GM23248 (cell line): ENCODE results near the gene APOOL. TPM values are rescaled to one million over a fixed set of nuclear protein-coding genes. Genes with fewer than 3 reads are reported as not detected.

Experiments
- DNase-seq: peaks from one replicate; pipeline ENCODE4 v3.0.0-alpha.2; 2015
- H2AFZ ChIP-seq: fragments of 200-600 bp; sonication (generic); 2 replicates; pipeline ENCODE4 v1.6.1; 2016; ENCODE audit warnings: antibody characterized with exemption
- H3F3A ChIP-seq: fragments of 200-600 bp; sonication (generic); 2 replicates; pipeline ENCODE4 v1.6.1; 2016; ENCODE audit warnings: mild to moderate bottlenecking, antibody characterized with exemption, mixed run types; ENCODE audit not compliant: insufficient read depth
- H3K27ac ChIP-seq: fragments of 200-600 bp; sonication (generic); 2 replicates; pipeline ENCODE4 v1.5.1; 2016; ENCODE audit warnings: mild to moderate bottlenecking
- H3K27me3 ChIP-seq: fragments of 200-600 bp; sonication (generic); replicated peaks from 2 replicates; pipeline ENCODE4 v1.6.1; 2016; ENCODE audit warnings: mild to moderate bottlenecking; ENCODE audit not compliant: insufficient read depth
- H3K36me3 ChIP-seq: fragments of 200-600 bp; sonication (generic); 2 replicates; pipeline ENCODE4 v1.6.1; 2016; ENCODE audit warnings: low read depth, mild to moderate bottlenecking
- H3K4me1 ChIP-seq: fragments of 200-600 bp; sonication (generic); 2 replicates; pipeline ENCODE4 v1.6.1; 2016; ENCODE audit warnings: mild to moderate bottlenecking; ENCODE audit not compliant: insufficient read depth
- H3K4me2 ChIP-seq: fragments of 200-600 bp; sonication (generic); one replicate; pipeline ENCODE4 v1.6.1; 2016; ENCODE audit warnings: mild to moderate bottlenecking; ENCODE audit not compliant: unreplicated experiment
- H3K4me3 ChIP-seq: fragments of 200-600 bp; sonication (generic); 2 replicates; pipeline ENCODE4 v1.5.1; 2016; ENCODE audit warnings: mild to moderate bottlenecking
- H3K79me2 ChIP-seq: fragments of 200-600 bp; sonication (generic); 2 replicates; pipeline ENCODE4 v1.6.1; 2016; ENCODE audit warnings: mild to moderate bottlenecking; ENCODE audit not compliant: insufficient read depth
- H3K9ac ChIP-seq: fragments of 200-600 bp; sonication (generic); 2 replicates; pipeline ENCODE4 v1.6.1; 2016; ENCODE audit warnings: mild to moderate bottlenecking
- H3K9me2 ChIP-seq: fragments of 200-600 bp; sonication (generic); 2 replicates; pipeline ENCODE4 v1.6.1; 2016; ENCODE audit warnings: mixed run types, mild to moderate bottlenecking, moderate library complexity; ENCODE audit not compliant: insufficient read depth
- H3K9me3 ChIP-seq: fragments of 200-600 bp; sonication (generic); one replicate; pipeline ENCODE4 v1.6.1; 2017; ENCODE audit warnings: low read depth
- H4K20me1 ChIP-seq: fragments of 200-600 bp; sonication (generic); 2 replicates; pipeline ENCODE4 v1.6.0; 2016; ENCODE audit not compliant: insufficient read depth
- EZH2 ChIP-seq: fragments of 200-600 bp; sonication (generic); IDR thresholded peaks from 2 replicates; pipeline ENCODE4 v1.6.1; 2018; ENCODE audit warnings: antibody characterized with exemption, mild to moderate bottlenecking; ENCODE audit not compliant: insufficient read depth, poor library complexity, severe bottlenecking
- EZH2phosphoT487 ChIP-seq: fragments of 200-600 bp; sonication (generic); IDR thresholded peaks from 2 replicates; pipeline ENCODE4 v1.6.1; 2018; ENCODE audit warnings: antibody characterized with exemption, moderate library complexity, mild to moderate bottlenecking, low read depth; ENCODE audit not compliant: insufficient read depth
- WGBS, 2 experiments: methylation state at CpG; one replicate each; pipeline ENCODE4 v1.1.6; 2015 to 2017; ENCODE audit warnings: low lambda C conversion rate in 2 of 2, low coverage in 1 of 2; ENCODE audit errors: missing lambda C conversion rate in 2 of 2; 5-methylcytosine and 5-hydroxymethylcytosine counted together
- in situ Hi-C: fragments of 300-500 bp; cut with MboI; formaldehyde crosslinking; loops from 2 replicates; pipeline ENCODE4 v1.15.0; 2020
- polyA plus RNA-seq: library from polyadenylated mRNA; unstranded; fragments of >200 nt; fragmentation: Nextera tagmentation; extraction: Ambion mirVana; gene quantifications from 2 replicates; pipeline ENCODE4 v1.2.1, GENCODE V29; 2016
- total RNA-seq: library from RNA; depleted of rRNA; stranded (reverse); fragments of >200 nt; shearing (Covaris generic); gene quantifications from 2 replicates; pipeline ENCODE4 v1.2.3, GENCODE V29; 2014

APOOL gene
- total and polyA plus RNA-seq, 2 experiments from 2014 or later, result 5.8 to 11.3 TPM

GRCh38 chrX:85018471-85018870, 14.8 kb downstream of the APOOL start:
- H3K27ac ChIP-seq, result no peak overlapping the region
- H3K9me3 ChIP-seq, result no peaks in the 10 kb centered on the region
- WGBS, 2 experiments, result 100% methylated on average over 1 of the region's 1 CpG
- no peaks in the 10 kb centered on the region for H3K4me1 ChIP-seq
- no peak overlapping the region for H3K4me2 ChIP-seq
- H4K20me1 ChIP-seq, result no peaks in the 10 kb centered on the region
- no peaks in the 10 kb centered on the region for H3F3A ChIP-seq
- H3K36me3 ChIP-seq, result no peaks in the 10 kb centered on the region
- no peak for DNase-seq
- no peak for TF ChIP-seq EZH2phosphoT487
- H3K9me2 ChIP-seq, result no peaks in the 10 kb centered on the region
- H2AFZ ChIP-seq, result no peak overlapping the region
- H3K9ac ChIP-seq, result no peak overlapping the region
- H3K27me3 ChIP-seq, result no peaks in the 10 kb centered on the region
- no peak overlapping the region for H3K4me3 ChIP-seq
- H3K79me2 ChIP-seq, result peaks cover 41% of the 10 kb centered on the region
- in situ Hi-C loops, result no loop called here

GRCh38 chrX:85020216-85020615, 16.5 kb downstream of the APOOL start:
- no peaks in the 10 kb centered on the region for H3K9me3 ChIP-seq
- no peak for TF ChIP-seq EZH2phosphoT487
- TF ChIP-seq EZH2, result no peak
- no peak overlapping the region for H2AFZ ChIP-seq
- H3K27ac ChIP-seq, result no peak overlapping the region
- H3K9me2 ChIP-seq, result no peaks in the 10 kb centered on the region
- peaks cover 25% of the 10 kb centered on the region for H3K79me2 ChIP-seq
- no peaks in the 10 kb centered on the region for H4K20me1 ChIP-seq
- in situ Hi-C loops, result no loop called here
- 98 to 100% methylated on average over 4 of the region's 4 CpGs for WGBS, 2 experiments
- H3K9ac ChIP-seq, result no peak overlapping the region
- no peaks in the 10 kb centered on the region for H3K27me3 ChIP-seq
- no peak for DNase-seq
- no peaks in the 10 kb centered on the region for H3K36me3 ChIP-seq
- H3K4me2 ChIP-seq, result no peak overlapping the region
- H3F3A ChIP-seq, result no peaks in the 10 kb centered on the region
- H3K4me1 ChIP-seq, result no peaks in the 10 kb centered on the region
- no peak overlapping the region for H3K4me3 ChIP-seq

DNA sequence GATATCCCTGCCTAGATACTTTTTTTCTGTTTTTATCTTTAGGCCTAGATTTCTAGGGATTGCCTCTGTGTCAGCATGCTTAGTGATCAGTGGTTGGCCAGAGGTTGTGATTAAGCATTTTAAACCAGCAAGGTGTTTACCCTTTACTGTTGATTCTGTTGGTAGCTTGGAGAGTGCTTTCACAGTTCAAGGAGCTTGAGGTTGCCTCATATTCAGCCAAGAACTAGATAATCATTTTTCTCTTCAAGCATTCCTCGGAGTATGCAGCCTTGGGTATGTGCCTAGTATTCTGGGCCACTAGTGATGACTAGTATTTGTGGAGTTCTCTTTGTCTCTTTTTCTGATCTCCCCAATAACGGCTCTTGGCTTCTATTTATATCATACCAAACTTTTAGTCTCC, 20.4 kb downstream of the APOOL start:
- H3K27me3 ChIP-seq, result no peaks in the 10 kb centered on the region
- no peak overlapping the region for H3K4me2 ChIP-seq
- no peak overlapping the region for H2AFZ ChIP-seq
- no peaks in the 10 kb centered on the region for H3K9me3 ChIP-seq
- H3K79me2 ChIP-seq, result peaks cover 8% of the 10 kb centered on the region; the same call in 1 of the 2 replicates
- DNase-seq, result peak; percentile 6
- WGBS, 2 experiments, result 55 to 60% methylated on average over 2 of the region's 2 CpGs
- no peaks in the 10 kb centered on the region for H3K9me2 ChIP-seq
- H3K36me3 ChIP-seq, result no peaks in the 10 kb centered on the region
- TF ChIP-seq EZH2, result no peak
- no peak for TF ChIP-seq EZH2phosphoT487
- no peaks in the 10 kb centered on the region for H3F3A ChIP-seq
- no peaks in the 10 kb centered on the region for H4K20me1 ChIP-seq
- no peaks in the 10 kb centered on the region for H3K4me1 ChIP-seq
- H3K4me3 ChIP-seq, result no peak overlapping the region
- in situ Hi-C loops, result no loop called here
- H3K9ac ChIP-seq, result no peak overlapping the region
- H3K27ac ChIP-seq, result no peak overlapping the region

DNA sequence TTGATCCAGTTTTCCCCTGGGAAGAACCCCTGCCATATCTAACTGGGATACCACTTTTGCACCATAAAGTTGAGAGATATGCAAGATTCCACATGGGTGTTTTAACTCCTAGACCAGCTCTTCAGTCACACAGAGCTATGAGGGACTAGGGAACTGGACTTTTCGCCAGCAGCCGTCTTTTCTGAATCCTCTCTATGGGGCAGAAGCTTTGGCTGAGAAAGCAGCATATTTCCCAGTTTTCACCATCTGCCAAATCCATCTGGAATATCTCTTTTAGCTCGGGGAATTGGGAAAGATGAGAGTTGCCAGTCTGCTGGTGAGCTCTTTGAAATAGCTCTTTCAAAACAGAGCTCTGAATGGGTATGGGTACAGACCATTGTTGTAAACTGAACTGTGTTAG, 20.9 kb downstream of the APOOL start:
- H3K9me2 ChIP-seq, result no peaks in the 10 kb centered on the region
- in situ Hi-C loops, result no loop called here

DNA sequence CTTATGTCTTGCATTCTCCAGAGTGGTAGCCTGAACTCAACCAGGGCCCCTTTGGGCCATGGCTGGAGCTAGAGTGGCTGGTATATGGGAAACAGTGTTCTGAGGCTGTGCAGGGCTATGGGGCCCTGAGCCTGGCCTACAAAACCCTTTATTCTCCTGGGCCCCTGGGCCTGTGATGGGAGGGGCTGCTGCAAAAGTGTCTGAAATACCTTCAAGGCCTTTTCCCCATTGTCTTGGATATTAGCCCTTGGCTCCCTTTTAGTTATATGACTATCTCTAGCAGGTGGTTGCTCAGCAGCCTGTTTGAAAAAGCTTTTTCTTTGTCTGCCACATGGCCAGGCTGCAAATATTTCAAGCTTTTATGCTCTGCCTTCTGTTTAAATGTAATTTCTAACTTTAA, 22.5 kb downstream of the APOOL start:
- H4K20me1 ChIP-seq, result no peaks in the 10 kb centered on the region
- H3K9me2 ChIP-seq, result no peaks in the 10 kb centered on the region
- H3K4me2 ChIP-seq, result no peak overlapping the region
- H2AFZ ChIP-seq, result no peak overlapping the region
- H3K27ac ChIP-seq, result no peak overlapping the region
- H3F3A ChIP-seq, result no peaks in the 10 kb centered on the region
- in situ Hi-C loops, result no loop called here
- H3K4me1 ChIP-seq, result no peaks in the 10 kb centered on the region
- no peaks in the 10 kb centered on the region for H3K36me3 ChIP-seq
- H3K9ac ChIP-seq, result no peak overlapping the region
- H3K4me3 ChIP-seq, result no peak overlapping the region
- 0 out of 2 replicates have a peak, but pooled peaks cover 2% of the 10 kb centered on the region for H3K79me2 ChIP-seq
- no peaks in the 10 kb centered on the region for H3K9me3 ChIP-seq
- no peak for DNase-seq
- H3K27me3 ChIP-seq, result no peaks in the 10 kb centered on the region
- TF ChIP-seq EZH2 (no peak), EZH2phosphoT487 (no peak)

More for the DNA sequence above, 20.9 kb downstream of the APOOL start:
- no peaks in the 10 kb centered on the region for H4K20me1 ChIP-seq
- TF ChIP-seq EZH2phosphoT487, result no peak
- TF ChIP-seq EZH2, result no peak
- no peaks in the 10 kb centered on the region for H3F3A ChIP-seq
- H3K4me3 ChIP-seq, result no peak overlapping the region
- H3K27me3 ChIP-seq, result no peaks in the 10 kb centered on the region
- no peak overlapping the region for H3K27ac ChIP-seq
- H3K4me2 ChIP-seq, result no peak overlapping the region
- H3K9me3 ChIP-seq, result no peaks in the 10 kb centered on the region
- H3K79me2 ChIP-seq, result 0 out of 2 replicates have a peak, but pooled peaks cover 7% of the 10 kb centered on the region
- H3K4me1 ChIP-seq, result no peaks in the 10 kb centered on the region
- 93 to 100% methylated on average over 3 of the region's 3 CpGs for WGBS, 2 experiments
- H2AFZ ChIP-seq, result no peak overlapping the region
- H3K9ac ChIP-seq, result no peak overlapping the region
- no peaks in the 10 kb centered on the region for H3K36me3 ChIP-seq
- no peak for DNase-seq
